Inflammatory macrophage treated with lipopolysaccharide for 1 hour (primary cell): ENCODE data around the gene TAB2.
"Not testable (repeated sequence)": the region's sequence is repeated elsewhere in the genome, so short reads cannot be mapped to it uniquely, and the experiment has no call there.

Experiments used
- DNase-seq, 2 donors: peaks; one replicate each; pipeline ENCODE4 v3.0.0-alpha.2; 2020 to 2022

Gene TAB2

DNA sequence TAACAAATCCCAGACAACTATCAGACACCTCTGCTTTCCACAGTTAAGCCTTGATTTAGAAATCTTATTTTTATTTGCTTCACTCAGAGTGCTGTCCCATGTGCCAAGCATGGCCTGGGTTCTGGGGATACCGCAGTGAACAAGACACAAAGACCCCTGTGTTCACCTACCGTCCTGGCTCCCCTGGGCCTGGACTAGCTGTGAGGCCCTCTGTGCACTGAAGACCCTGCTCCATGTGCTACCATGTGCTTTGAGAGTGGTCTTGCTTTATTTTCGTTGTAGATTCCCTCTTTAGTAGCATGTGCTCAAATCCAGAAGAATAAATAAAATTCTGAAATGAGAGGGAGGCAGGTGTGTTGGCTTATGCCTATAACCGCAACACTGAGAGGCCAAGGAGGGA, 105.1 kb downstream of the TAB2 start:
- no peak for DNase-seq

DNA sequence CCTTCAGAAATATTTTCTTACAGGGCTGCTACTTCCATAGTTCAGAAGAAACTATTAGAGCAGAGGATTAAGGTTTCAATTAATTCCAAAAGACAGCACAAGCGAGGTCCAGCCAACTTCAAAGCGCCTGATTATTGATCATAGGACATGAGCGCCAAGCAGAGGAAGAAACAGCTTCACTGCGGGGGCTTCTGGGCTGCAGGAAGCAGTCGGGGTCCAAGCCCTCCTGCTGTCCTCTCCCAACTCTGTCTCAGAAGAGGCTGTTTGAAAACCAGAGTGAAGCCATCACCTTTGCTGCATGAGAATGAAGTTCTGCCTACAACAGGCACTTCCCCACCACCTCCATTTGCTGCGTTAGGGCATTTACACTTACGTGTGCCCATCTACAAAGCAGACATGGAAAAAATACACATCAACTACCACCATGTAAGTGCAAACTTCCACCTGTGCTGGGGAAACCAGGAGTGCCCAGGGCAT, 106.5 kb downstream of the TAB2 start:
- DNase-seq: no peak

DNA sequence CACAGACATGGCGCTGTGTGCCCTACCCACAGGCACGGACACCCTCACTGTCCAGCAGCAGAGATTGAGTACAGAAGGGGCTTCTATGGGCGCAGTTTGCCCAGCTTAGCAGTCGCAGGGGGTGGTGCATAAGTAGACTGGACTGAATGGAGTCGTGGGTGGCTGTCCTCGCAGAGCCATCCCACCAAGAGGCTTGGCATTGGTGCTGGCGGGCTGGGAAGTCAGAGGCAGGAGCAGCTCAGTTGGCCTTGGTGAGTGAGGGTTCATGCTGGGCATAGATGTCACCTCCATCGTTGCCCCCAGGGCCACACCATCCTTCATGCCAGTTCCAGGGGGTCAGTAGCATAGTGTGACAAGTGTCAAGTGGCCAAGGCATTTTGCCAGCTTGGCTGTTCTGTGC, 107.7 kb downstream of the TAB2 start:
- no peak for DNase-seq

DNA sequence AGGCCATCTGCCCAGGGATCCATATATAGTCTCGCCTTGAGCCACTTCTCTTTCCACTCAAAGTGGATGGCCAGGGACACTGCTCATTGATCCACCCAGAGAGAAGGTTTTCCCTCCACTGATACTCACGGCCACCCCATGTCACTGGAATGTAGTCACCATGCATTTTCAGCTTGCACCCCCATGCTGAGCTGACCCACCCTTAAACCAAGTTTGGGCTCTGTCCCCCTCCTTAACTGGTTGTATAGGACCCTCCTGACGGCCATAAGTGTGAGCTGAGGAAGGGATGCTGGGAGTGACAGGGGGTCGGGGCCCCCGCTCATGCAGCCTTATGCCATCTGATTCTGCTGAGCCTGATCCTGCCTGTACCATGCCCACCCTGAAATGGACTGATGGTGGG, 108.2 kb downstream of the TAB2 start:
- no peak for DNase-seq

DNA sequence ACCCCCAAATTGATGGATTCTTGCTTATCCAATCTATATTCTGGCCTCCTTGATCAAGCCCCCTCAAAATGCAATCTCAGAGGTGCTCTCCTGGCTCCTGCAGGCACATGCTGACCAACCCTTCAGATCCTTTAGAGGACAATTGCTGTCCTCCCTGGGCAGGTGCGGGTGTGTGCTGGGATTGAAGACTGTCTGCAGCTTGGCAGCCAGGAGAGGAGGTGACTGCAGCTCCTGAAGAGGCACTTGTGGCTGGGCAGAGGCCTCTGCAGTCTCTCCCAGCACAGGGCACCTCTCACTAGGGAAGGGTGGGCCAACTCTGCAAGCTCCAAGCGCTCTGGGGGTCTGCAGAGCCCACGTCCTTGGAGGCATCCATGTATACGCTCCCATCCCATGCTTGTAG, 111.1 kb downstream of the TAB2 start:
- no peak for DNase-seq

DNA sequence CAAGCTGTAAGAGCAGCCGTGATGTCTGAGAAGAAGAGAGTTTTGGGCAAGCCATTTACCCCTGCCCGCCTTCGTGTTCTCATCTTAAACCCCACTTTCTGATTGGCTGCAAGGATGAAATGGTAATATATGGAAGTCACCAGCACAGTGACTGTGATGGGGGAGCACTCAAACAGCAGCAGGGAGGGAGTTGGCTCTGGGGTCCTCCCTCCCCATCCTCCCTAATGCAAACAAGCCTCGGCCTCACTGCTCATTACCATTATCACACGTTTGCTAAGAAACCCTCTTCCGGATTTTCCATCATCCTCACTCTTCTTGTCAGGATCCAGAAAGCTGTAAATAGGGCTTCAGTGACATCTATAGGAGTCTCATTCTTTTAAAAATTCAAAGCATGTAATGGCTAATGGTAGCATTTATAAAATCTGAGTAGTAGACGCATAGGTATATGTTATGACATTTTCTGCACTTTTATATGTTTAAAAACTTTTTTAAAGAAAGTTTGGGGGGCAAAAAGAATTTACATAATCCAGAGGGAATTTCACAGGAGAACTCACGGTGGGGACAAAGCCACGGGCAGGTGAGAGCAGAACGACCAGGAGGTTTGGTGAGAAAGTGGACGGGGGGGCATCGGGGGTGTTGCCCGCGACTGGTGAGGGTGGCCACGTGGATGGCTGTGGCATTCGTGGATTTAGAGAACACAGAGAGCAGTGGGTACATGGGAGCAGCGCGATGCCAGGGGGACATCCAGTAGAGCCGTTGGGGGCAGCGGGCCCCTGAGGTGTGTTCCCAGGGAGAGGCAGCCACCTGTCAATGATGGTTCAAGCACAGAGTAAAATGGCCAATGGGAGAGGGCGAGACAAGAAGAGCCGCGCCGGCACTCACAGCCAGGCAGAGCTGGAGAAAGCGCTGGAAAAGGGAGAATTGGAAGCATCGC, 112.2 kb downstream of the TAB2 start:
- no peak for DNase-seq

DNA sequence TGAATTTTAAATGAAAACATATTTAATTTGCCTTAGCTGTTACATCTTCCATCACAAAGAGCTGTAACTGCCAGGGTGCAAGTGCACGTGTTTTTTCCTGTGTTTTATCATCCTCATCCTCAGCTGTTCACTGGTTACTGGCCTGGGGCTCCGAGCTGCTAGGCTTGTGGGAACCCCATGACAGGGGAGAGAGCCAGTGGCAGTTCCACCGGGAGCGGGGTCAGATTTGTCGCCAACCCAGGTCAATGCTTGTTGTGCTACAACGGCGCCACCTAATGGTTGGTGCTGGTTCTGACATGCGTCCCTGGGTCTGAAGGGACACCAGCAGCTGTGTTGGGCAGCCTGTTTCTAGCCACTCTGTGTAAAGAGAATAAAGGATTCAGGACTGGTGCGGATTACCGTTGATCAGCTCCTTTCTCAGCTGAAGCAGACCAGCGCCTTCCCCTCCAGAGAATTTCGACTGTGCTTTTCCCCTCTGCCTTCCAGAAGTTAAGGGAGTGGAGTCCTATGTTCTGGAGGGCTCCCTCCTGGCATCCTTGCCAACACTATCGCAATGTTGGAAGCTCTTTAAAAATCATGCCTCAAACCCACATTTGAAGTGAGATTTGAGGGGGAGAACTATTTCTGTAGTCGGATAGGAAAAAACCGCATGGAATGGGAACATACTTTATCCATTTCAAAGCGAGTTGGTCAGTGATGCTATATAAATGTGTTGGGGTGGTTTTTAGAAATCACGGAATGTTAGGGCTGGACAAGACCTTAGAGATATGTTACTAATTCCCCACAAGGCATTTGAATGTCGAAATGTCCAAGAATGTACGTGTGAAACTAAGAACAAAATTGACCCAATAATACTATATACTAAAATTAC, 114.6 kb downstream of the TAB2 start:
- DNase-seq: peak; percentile 75 to 98

DNA sequence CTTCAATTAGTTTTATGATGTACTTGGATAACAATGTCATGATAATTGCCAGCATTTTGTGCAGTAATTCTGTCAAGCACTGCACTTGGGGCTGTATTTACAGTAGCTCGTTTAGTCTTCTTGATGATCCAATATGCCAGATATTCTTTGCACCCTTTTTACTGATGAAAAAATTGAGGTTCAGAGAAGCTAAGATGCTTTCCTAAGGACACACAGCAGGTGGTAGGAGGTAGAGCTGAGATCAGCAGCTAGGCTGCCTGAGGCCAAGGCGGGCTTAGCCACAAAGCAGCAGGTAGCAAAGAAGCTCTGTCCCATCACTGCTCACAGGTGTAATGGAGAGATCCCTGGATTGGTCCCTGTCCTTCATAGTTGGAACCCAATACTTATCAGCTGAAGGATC, 115.9 kb downstream of the TAB2 start:
- no peak for DNase-seq

DNA sequence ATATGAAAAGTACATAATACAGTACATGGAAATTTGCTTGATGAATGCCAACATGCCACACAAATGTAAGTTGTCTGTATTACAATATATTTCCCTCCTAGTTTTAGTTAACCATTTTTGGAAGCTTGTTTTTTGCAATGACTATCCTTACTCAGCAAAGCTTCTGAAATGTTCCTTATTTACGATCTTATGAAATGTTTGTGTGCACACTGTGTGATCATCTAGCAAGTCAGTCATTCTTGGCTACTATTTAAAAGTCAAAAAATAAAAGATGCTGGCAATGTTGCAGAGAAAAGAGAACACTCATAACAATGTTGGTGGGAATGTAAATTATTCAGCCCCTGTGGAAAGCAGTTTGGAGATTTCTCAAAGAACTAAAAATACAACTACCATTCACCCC, 116.4 kb downstream of the TAB2 start:
- no peak for DNase-seq

DNA sequence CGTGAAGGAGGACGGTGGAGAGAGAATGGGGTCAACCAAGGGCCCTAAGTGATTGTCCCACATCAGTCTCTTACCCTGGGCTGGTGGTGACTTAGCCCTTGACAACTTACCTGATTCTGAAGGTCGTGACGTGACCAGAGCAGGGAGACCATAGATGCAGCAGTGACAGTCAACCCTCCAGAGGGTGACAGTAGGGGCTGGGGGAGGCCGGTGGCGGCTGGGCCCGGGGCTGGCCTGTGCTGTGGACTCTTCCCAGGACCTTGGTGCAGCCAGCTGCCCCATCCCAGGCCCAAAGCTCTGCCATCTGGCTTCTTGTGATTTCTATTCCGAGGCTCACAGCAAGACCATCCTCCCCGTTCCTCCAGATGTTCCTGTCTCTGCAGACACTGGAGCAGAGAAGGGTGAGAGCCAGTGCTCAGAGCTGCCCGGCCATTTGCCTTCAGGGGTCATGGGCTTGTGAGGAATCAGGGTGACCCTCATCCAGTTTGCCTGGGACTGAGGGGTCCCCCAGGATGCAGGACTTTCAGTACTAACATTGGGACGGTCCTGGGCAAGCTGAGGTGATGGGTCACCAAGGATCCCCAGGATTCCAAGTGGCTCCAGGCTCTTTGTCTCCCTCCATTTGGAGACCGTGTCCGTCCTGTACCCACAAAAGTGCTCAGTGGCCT, 118.5 kb downstream of the TAB2 start:
- DNase-seq: no peak

DNA sequence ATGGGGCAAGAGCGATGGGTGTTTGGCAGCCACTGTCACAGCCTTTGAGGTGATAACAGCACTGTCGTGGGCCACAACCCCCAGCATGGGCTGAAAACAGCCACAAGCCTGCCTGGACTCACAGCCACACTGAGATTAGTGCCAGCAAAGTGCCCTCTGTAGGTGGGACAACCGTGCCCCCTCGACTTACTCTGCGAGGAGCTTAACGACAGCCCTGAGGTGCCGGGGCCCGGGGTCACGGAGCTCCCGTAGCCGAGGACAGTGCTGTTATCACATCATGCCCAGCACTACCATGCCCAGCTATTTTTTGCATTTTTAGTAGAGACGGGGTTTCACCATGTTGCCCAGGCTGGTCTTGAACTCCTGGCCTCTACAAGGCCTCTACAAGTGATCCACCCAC, 119.1 kb downstream of the TAB2 start:
- no peak for DNase-seq

DNA sequence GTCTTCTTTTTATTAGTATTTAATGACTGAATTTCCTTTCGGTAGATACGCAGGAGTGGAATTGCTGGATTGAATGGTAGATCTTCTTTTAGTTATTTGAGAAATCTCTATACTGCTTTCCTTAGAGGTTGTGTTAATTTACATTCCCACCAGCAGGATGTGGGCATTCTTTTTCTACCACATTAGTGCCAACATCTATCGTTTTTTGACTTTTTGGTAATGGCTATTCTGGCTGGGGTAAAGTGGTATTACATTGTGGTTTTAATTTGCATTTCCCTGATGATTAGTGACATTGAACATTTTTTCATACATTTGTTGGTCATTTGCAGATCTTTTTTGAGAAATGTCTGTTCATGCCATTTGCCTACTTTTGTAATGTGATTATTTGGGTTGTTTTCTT, 119.7 kb downstream of the TAB2 start:
- DNase-seq: no peak

DNA sequence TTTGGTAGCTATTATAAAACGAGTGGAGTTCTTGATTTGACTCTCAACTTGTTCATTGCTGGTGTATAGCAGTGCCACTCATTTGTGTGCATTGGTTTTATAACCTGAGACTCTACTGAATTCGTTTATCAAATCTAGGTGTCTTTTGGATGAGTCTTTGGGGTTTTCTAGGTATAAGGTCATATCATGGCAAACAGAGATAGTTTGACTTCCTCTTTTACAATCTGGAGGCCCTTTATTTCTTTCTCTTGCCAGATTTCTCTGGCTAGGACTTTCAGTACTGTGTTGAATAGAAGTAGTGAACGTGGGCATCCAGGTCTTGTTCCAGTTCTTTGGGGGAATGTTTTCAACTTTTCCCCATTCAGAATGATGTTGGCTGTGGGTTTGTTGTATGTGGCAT, 121.3 kb downstream of the TAB2 start:
- no peak for DNase-seq

DNA sequence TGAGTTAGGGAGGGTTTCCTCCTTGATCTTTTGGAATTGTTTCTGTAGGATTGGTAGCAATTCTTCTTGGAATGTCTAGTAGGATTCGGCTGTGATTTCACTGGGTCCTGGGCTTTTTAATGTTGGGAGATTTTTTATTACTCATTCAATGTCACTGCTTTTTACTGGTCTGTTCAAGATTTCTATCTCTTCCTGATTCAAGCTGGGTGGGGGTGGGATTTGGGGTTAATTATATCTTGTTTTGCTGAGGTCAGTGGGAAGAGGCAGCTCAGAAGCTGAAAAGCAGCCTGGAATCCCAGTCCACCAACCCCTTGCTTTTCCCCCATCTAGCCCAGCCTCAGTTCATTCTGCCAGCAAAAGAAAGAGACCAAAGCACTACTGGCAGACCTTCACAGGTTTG, 122.1 kb downstream of the TAB2 start:
- no peak for DNase-seq

DNA sequence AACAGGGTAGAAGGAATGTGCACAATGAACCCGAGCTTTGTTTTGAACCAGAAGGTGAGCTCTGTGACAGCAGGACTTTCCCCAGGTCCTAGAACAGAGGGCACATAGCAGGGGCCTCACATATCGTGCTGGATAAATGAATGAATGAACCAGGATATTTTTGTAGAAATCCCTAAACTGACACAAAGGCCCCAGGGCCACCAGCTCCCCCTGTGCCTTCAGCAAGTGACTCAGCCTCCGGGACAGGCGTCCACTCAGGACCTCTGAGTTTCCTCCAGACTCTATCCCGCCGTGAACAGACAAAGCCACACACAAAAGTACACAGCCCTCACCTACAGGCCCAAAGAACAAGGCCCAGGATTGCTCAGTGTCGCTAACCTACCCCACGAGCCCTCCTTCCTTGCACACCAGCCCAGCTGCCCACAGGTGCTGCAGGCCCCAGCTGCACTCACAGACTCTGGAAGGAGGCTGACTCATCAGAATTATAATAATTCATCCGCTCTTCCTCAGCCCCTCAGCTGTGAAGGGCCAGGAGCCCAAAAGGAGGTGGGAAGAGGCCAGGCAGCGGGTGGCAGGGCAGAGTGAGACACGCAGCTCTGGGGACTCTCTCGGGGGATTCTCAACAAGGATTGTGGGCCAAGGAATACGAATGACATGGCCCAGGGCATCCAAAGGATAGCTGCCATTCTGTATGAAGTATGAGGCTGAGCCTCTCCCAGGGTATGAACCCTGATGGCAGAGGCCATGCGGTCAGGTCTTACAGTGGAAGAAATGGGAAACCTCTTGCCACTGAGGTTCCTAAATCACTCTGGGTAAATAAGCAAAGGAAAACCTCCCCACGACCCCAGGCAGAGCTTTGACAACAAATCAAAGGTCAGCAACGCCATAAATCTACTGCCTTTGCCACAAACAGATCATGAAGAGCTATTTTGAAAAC, 123.5 kb downstream of the TAB2 start:
- no peak for DNase-seq

DNA sequence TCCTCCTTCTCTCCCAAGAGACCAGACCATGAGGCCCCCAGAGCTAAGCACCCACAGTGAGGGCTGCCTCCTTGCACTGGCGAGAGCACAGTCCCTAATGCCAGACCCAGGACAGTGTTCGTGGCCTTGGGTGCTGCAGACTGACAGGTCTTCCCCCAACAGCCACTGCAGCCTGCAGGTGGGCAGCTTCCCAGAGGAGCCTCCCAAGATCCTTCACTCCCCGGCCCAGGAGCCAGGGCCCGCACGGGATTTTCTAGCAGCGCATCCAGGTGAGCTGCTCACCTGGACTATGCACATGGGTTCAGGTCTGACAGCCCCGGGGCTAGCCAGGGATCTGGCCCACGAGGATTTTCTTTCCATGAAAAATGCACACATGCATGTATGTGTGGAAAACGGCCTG, 124.2 kb downstream of the TAB2 start:
- DNase-seq: no peak

DNA sequence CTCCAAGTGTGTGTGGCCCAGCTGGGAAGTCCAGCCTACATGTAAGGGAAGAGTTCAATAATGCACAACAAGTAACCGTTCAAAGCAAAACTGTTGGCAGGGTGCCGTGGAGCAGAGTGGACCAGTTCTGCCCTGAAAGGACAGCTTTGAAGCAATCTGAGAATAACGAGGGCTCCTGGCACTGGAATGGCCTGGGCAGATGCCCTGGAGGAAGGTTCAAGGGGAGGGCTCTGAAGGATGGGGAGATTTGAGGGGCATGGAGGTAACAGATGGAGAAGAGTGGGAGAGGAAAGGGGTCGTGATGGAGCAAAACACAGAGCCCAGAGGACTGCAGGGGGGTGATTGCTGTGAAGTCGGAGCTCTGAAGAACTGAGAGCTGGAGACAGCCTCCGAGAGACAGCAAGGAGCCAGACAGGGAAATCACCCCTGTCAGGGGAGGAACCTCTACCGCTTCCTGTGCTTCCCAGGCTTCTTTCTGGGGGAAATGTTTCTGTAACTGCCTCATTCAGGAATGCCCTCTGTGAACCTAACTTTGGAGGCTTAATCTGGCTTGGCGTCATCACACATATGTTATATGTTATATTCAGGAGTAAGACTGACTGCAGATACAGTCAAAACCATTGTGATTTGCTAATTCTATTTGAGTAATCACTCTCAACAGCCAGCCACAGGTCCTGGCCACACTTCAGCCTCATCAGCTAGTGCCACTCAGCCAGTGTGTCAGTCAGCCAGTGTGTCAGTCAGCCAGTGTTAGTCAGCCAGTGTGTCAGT, 126.1 kb downstream of the TAB2 start:
- no peak for DNase-seq

DNA sequence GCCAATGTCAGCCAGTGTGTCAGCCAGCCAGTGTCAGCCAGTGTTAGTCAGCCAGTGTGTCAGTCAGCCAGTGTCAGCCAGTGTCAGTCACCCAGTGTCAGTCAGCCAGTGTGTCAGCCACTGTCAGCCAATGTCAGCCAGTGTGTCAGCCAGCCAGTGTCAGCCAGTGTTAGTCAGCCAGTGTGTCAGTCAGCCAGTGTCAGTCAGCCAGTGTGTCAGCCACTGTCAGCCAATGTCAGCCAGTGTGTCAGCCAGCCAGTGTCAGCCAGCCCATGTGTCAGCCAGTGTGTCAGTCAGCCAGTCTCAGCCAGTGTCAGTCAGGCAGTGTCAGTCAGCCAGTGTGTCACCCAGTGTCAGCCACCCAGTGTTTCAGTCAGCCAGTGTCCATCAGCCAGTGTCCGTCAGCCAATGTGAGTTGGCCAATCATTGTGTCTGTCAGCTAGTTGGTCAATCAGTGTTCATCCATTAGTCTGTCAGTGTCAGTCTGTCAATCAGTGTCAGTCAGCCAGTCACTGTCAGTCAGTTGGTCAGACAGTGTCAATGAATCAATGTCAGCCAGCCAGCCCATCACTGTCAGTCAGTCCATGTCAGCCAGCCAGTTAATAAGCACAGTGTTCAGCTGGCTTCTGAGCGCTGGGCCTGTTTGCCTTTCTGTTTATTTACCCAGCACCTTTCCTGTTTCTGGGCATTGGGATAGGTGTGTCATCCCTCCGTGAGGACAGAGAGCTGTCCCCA, 127.0 kb downstream of the TAB2 start:
- DNase-seq: not testable (repeated sequence)

DNA sequence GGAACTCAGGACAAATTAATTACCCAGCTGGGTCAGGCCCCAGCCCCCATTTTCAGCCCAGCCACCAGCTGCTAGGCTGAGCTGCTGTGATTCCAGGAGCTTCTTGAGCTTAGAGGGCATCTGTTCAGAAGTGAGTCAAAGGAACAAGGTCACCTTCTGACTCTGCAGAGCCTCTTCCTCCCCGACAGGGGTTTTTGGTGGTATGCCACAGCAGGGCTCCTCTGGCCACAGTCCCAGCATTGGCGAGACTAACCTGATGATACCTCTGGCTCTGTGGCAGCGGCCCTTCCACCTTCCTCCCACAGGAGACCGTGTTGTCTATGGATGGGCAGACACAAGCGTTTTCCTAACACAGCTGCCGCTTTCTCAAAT, 127.6 kb downstream of the TAB2 start:
- no peak for DNase-seq

DNA sequence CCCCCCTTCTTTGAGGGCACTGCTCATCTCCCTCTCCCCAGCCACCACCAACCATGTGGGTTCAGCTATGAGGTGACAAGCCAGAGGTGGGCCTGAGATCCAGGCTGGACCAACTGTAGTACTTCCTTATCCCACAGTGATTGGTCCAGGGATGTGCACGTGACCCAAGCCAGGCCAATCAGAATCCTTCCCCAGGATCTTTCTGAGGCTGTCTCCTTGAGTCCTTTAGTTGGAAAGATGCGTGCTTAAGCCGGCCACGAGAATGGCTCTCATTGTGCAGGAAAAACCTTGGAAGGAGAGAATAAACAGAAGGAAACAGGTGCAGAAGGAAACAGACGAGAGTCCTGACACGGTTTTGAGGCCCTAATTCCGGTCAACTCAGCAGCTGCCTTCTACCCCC, 128.1 kb downstream of the TAB2 start:
- no peak for DNase-seq
